Right atrium auricular region (tissue), 2 donors: ENCODE measurements around the gene ITFG1. TPM values are rescaled to one million over a fixed set of nuclear protein-coding genes. Genes with fewer than 3 reads are reported as not detected.

Experiments
- DNase-seq: peaks from one replicate; pipeline ENCODE4 v3.0.0-alpha.2; 2019; ENCODE audit warnings: low spot score
- H3K27ac ChIP-seq, 2 donors: fragments of 200-600 bp; sonication (generic); 1 replicate in 1 of 2; 2 replicates in 1 of 2; pipeline ENCODE4 v1.5.1; 2016 to 2019
- H3K27me3 ChIP-seq, 2 donors: fragments of 200-600 bp; sonication (generic); one replicate each; pipeline versions ENCODE4 v1.5.1 to v1.6.0; 2017 to 2019
- H3K36me3 ChIP-seq: fragments of 200-600 bp; sonication (generic); one replicate; pipeline ENCODE4 v1.5.1; 2016
- H3K4me1 ChIP-seq, 2 donors: fragments of 200-600 bp; sonication (generic); one replicate each; pipeline versions ENCODE4 v1.5.1 to v1.6.0; 2017 to 2019
- H3K4me3 ChIP-seq, 2 donors: fragments of 200-600 bp; sonication (generic); 1 replicate in 1 of 2; 2 replicates in 1 of 2; pipeline ENCODE4 v1.5.1; 2017 to 2019; ENCODE audit warnings: mild to moderate bottlenecking in 1 of 2, moderate library complexity in 1 of 2
- H3K9me3 ChIP-seq, 2 donors: fragments of 200-600 bp; sonication (generic); one replicate each; pipeline ENCODE4 v1.5.1; 2019
- CTCF ChIP-seq, 2 donors: fragments of 200-600 bp; sonication (generic); IDR thresholded peaks; one replicate each; pipeline ENCODE4 v1.5.1; 2019; ENCODE audit warnings: antibody characterized with exemption in 2 of 2
- total RNA-seq, 2 donors: library from RNA; depleted of rRNA; stranded (reverse); fragments of >200 nt; gene quantifications; one replicate each; pipeline ENCODE4 v1.1.0, GENCODE V29; 2016

ITFG1 gene
- total RNA-seq, 2 donors from 2014 or later: 40.3 to 79.6 TPM

- Histone ChIP-seq H3K9me3 (no peaks in the 10 kb centered on the region), H3K4me1 (peaks cover 0 to 64% of the 10 kb centered on the region in 2 donors), H3K36me3 (no peaks in the 10 kb centered on the region), H3K27me3 (no peaks in the 10 kb centered on the region), H3K27ac (peak overlapping the region; percentile 93 to 99), H3K4me3 (peak overlapping the region; percentile 85 to 91)
- no peak for TF ChIP-seq CTCF (IDR thresholded peaks at IDR 0.05)
- DNase-seq: no peak
Observed at GRCh38 chr16:47461598-47462266, 869 bp upstream of the ITFG1 start.

- peaks cover 0 to 51% of the 10 kb centered on the region in 2 donors for H3K4me1 ChIP-seq
Observed at GRCh38 chr16:47460359-47460710, 528 bp downstream of the ITFG1 start.

GRCh38 chr16:47459603-47460002 is 1.3 kb downstream of the ITFG1 start:
- Histone ChIP-seq H3K36me3 (no peaks in the 10 kb centered on the region), H3K4me1 (peaks cover 0 to 49% of the 10 kb centered on the region in 2 donors), H3K4me3 (peak overlapping the region in 1 of 2 donors; percentile 91), H3K27me3 (no peaks in the 10 kb centered on the region), H3K27ac (no peak overlapping the region), H3K9me3 (no peaks in the 10 kb centered on the region)
- no peak for TF ChIP-seq CTCF (IDR thresholded peaks at IDR 0.05)
- no peak for DNase-seq

More at GRCh38 chr16:47460359-47460710, 528 bp downstream of the ITFG1 start:
- DNase-seq: no peak
- no peaks in the 10 kb centered on the region for H3K9me3 ChIP-seq
- no peaks in the 10 kb centered on the region for H3K27me3 ChIP-seq
- TF ChIP-seq CTCF (IDR thresholded peaks at IDR 0.05): no peak
- peak overlapping the region; percentile 85 to 91 for H3K4me3 ChIP-seq
- no peaks in the 10 kb centered on the region for H3K36me3 ChIP-seq
- peak overlapping the region; percentile 93 to 99 for H3K27ac ChIP-seq

GRCh38 chr16:47458331-47458730 is 2.5 kb downstream of the ITFG1 start:
- DNase-seq: no peak
- Histone ChIP-seq H3K36me3 (no peaks in the 10 kb centered on the region), H3K9me3 (no peaks in the 10 kb centered on the region), H3K27me3 (no peaks in the 10 kb centered on the region), H3K4me3 (no peak overlapping the region), H3K27ac (no peak overlapping the region), H3K4me1 (peaks cover 0 to 36% of the 10 kb centered on the region in 2 donors)
- no peak for TF ChIP-seq CTCF (IDR thresholded peaks at IDR 0.05)

GRCh38 chr16:47449788-47450187 is 11.1 kb downstream of the ITFG1 start:
- TF ChIP-seq CTCF (IDR thresholded peaks at IDR 0.05): no peak
- Histone ChIP-seq H3K4me3 (no peak overlapping the region), H3K4me1 (peaks cover 0 to 4% of the 10 kb centered on the region in 2 donors), H3K36me3 (peaks cover 19% of the 10 kb centered on the region), H3K27me3 (no peaks in the 10 kb centered on the region), H3K9me3 (no peaks in the 10 kb centered on the region), H3K27ac (no peak overlapping the region)
- DNase-seq: no peak
